ENCODE data around the gene CLNK.
"Not testable (repeated sequence)": the region's sequence is repeated elsewhere in the genome, so short reads cannot be mapped to it uniquely, and the experiment has no call there.

The CLNK gene

GRCh38 chr4:10619855-10620254 lies 64.7 kb downstream of the CLNK start:
- H3K27ac Mint-ChIP-seq = no peak overlapping the region
- H3K27me3 Mint-ChIP-seq = no peaks in the 10 kb centered on the region
- no peak overlapping the region for H3K4me3 Mint-ChIP-seq
- H3K36me3 Mint-ChIP-seq = peaks cover 8% of the 10 kb centered on the region
- no peaks in the 10 kb centered on the region for H3K9me3 Mint-ChIP-seq
- peaks cover 6% of the 10 kb centered on the region for H3K4me1 Mint-ChIP-seq
- no peak for ATAC-seq

GRCh38 chr4:10619220-10619619 lies 65.3 kb downstream of the CLNK start:
- peak overlapping the region; percentile 17 for H3K27ac Mint-ChIP-seq
- H3K36me3 Mint-ChIP-seq = peaks cover 8% of the 10 kb centered on the region
- no peaks in the 10 kb centered on the region for H3K27me3 Mint-ChIP-seq
- peaks cover 6% of the 10 kb centered on the region for H3K4me1 Mint-ChIP-seq
- H3K4me3 Mint-ChIP-seq = no peak overlapping the region
- no peaks in the 10 kb centered on the region for H3K9me3 Mint-ChIP-seq
- no peak for ATAC-seq

- H3K27me3 Mint-ChIP-seq, H3K4me1 Mint-ChIP-seq, H3K27ac Mint-ChIP-seq, H3K9me3 Mint-ChIP-seq, H3K4me3 Mint-ChIP-seq, ATAC-seq: not testable (repeated sequence)
- H3K36me3 Mint-ChIP-seq = peaks cover 14% of the 10 kb centered on the region
Observed at GRCh38 chr4:10614926-10615325, 69.6 kb downstream of the CLNK start.

GRCh38 chr4:10613926-10614478 lies 70.6 kb downstream of the CLNK start:
- ATAC-seq = no peak
- H3K27me3 Mint-ChIP-seq = no peaks in the 10 kb centered on the region

GRCh38 chr4:10612476-10612875 lies 72.1 kb downstream of the CLNK start:
- Mint-ChIP-seq H3K4me3 (no peak overlapping the region), H3K36me3 (peaks cover 5% of the 10 kb centered on the region), H3K27ac (no peak overlapping the region), H3K27me3 (no peaks in the 10 kb centered on the region), H3K9me3 (no peaks in the 10 kb centered on the region), H3K4me1 (no peaks in the 10 kb centered on the region)
- ATAC-seq = no peak

More at GRCh38 chr4:10613926-10614478, 70.6 kb downstream of the CLNK start:
- peaks cover 14% of the 10 kb centered on the region for H3K36me3 Mint-ChIP-seq
- H3K4me1 Mint-ChIP-seq = no peaks in the 10 kb centered on the region
- H3K4me3 Mint-ChIP-seq = no peak overlapping the region
- H3K27ac Mint-ChIP-seq = no peak overlapping the region
- no peaks in the 10 kb centered on the region for H3K9me3 Mint-ChIP-seq

GRCh38 chr4:10611673-10612072 lies 72.9 kb downstream of the CLNK start:
- H3K27me3 Mint-ChIP-seq = no peaks in the 10 kb centered on the region
- ATAC-seq = no peak
- H3K27ac Mint-ChIP-seq = no peak overlapping the region
- H3K36me3 Mint-ChIP-seq = peaks cover 5% of the 10 kb centered on the region
- H3K9me3 Mint-ChIP-seq = no peaks in the 10 kb centered on the region
- no peak overlapping the region for H3K4me3 Mint-ChIP-seq
- H3K4me1 Mint-ChIP-seq = no peaks in the 10 kb centered on the region

GRCh38 chr4:10608501-10609219 lies 75.9 kb downstream of the CLNK start:
- no peaks in the 10 kb centered on the region for H3K4me1 Mint-ChIP-seq
- H3K27me3 Mint-ChIP-seq = no peaks in the 10 kb centered on the region
- H3K36me3 Mint-ChIP-seq = peaks cover 5% of the 10 kb centered on the region
- no peak overlapping the region for H3K4me3 Mint-ChIP-seq
- no peaks in the 10 kb centered on the region for H3K9me3 Mint-ChIP-seq
- H3K27ac Mint-ChIP-seq = no peak overlapping the region
- ATAC-seq = no peak

GRCh38 chr4:10607206-10607605 lies 77.4 kb downstream of the CLNK start:
- Mint-ChIP-seq H3K27ac (no peak overlapping the region), H3K4me3 (no peak overlapping the region), H3K27me3 (no peaks in the 10 kb centered on the region), H3K36me3 (peaks cover 10% of the 10 kb centered on the region), H3K4me1 (no peaks in the 10 kb centered on the region), H3K9me3 (peaks cover 1% of the 10 kb centered on the region)
- no peak for ATAC-seq

- ATAC-seq = no peak
- Mint-ChIP-seq H3K27me3 (no peaks in the 10 kb centered on the region), H3K9me3 (peaks cover 3% of the 10 kb centered on the region), H3K4me1 (no peaks in the 10 kb centered on the region), H3K4me3 (no peak overlapping the region), H3K36me3 (peaks cover 10% of the 10 kb centered on the region), H3K27ac (no peak overlapping the region)
Observed at GRCh38 chr4:10606483-10607155, 77.9 kb downstream of the CLNK start.

GRCh38 chr4:10605746-10606482 lies 78.7 kb downstream of the CLNK start:
- peaks cover 3% of the 10 kb centered on the region for H3K9me3 Mint-ChIP-seq
- H3K4me3 Mint-ChIP-seq = no peak overlapping the region
- H3K4me1 Mint-ChIP-seq = no peaks in the 10 kb centered on the region
- ATAC-seq = no peak
- no peak overlapping the region for H3K27ac Mint-ChIP-seq
- H3K36me3 Mint-ChIP-seq = peaks cover 8% of the 10 kb centered on the region
- H3K27me3 Mint-ChIP-seq = no peaks in the 10 kb centered on the region

GRCh38 chr4:10605031-10605430 lies 79.5 kb downstream of the CLNK start:
- Mint-ChIP-seq H3K9me3 (peaks cover 3% of the 10 kb centered on the region), H3K4me3 (no peak overlapping the region), H3K27me3 (no peaks in the 10 kb centered on the region), H3K36me3 (peaks cover 8% of the 10 kb centered on the region), H3K4me1 (peaks cover 3% of the 10 kb centered on the region), H3K27ac (no peak overlapping the region)
- no peak for ATAC-seq

GRCh38 chr4:10599574-10599973 lies 85.0 kb downstream of the CLNK start:
- Mint-ChIP-seq H3K36me3 (peaks cover 8% of the 10 kb centered on the region), H3K9me3 (peaks cover 3% of the 10 kb centered on the region), H3K27ac (no peak overlapping the region), H3K4me3 (no peak overlapping the region), H3K27me3 (no peaks in the 10 kb centered on the region), H3K4me1 (peaks cover 16% of the 10 kb centered on the region)
- ATAC-seq = peak; percentile 60

- no peak overlapping the region for H3K27ac Mint-ChIP-seq
- no peak overlapping the region for H3K4me3 Mint-ChIP-seq
- peaks cover 8% of the 10 kb centered on the region for H3K36me3 Mint-ChIP-seq
- H3K4me1 Mint-ChIP-seq = peaks cover 16% of the 10 kb centered on the region
- no peaks in the 10 kb centered on the region for H3K27me3 Mint-ChIP-seq
- no peak for ATAC-seq
- H3K9me3 Mint-ChIP-seq = peaks cover 3% of the 10 kb centered on the region
Observed at GRCh38 chr4:10598829-10599228, 85.7 kb downstream of the CLNK start.

GRCh38 chr4:10596586-10597290 lies 87.8 kb downstream of the CLNK start:
- Mint-ChIP-seq H3K4me3 (no peak overlapping the region), H3K27me3 (no peaks in the 10 kb centered on the region), H3K4me1 (peaks cover 16% of the 10 kb centered on the region), H3K36me3 (no peaks in the 10 kb centered on the region), H3K27ac (no peak overlapping the region), H3K9me3 (no peaks in the 10 kb centered on the region)
- no peak for ATAC-seq

- Mint-ChIP-seq H3K4me1 (no peaks in the 10 kb centered on the region), H3K36me3 (no peaks in the 10 kb centered on the region), H3K27me3 (no peaks in the 10 kb centered on the region), H3K4me3 (no peak overlapping the region), H3K27ac (no peak overlapping the region), H3K9me3 (no peaks in the 10 kb centered on the region)
- no peak for ATAC-seq
Observed at GRCh38 chr4:10593130-10593529, 91.4 kb downstream of the CLNK start.

Data from stimulated activated memory B cell treated with anti-CD40 and anti-IgM and Interleukin-4, amounts not matched to agents 10 μg/mL and 1 μg/mL and 100 μg/mL, for 72 hours (primary cell).